Measurements from ENCODE around the gene PDE4A. TPM values are rescaled to one million over a fixed set of nuclear protein-coding genes. Genes with fewer than 3 reads are reported as not detected.
"Not testable (repeated sequence)": the region's sequence is repeated elsewhere in the genome, so short reads cannot be mapped to it uniquely, and the experiment has no call there.

PDE4A gene
- total and polyA plus RNA-seq, 8 donors = 2.3 to 30.7 (median 10.0) TPM

DNA sequence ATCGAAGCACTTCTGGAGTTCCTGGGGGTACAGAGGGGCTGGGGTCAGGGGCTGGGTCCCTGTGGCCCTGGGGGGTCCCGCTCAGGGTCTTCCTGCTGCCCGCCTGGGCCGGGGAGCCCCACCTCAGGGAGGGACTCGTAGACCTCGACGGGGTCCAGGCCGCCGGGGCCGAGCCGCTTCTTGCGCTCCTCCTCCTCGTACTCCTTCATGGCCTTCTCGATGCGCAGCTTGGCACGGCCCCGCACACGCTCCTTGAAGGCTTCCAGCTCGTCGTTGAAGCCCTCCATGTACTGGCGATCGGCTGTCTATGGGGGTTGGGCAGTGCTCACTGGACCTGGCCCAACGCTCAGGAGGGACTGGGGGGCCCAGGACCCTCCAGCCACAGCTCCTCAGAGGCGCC is 27.2 kb upstream of the PDE4A start:
- Histone ChIP-seq H3K27me3 (no peaks in the 10 kb centered on the region), H3K4me1 (peaks cover 5 to 16% (median 8%) of the 10 kb centered on the region in 4 donors), H3K27ac (no peak overlapping the region), H3K9me3 (no peaks in the 10 kb centered on the region), H3K36me3 (peaks cover 47 to 79% (median 64%) of the 10 kb centered on the region in 4 donors), H3K4me3 (no peak overlapping the region)
- intact Hi-C loops (cut with DNase I; ENCODE audit: low total_unique reads) = loop anchor here (5.0 to 10.0 kb wide), 2 partner anchors 126 to 458 kb away; partner anchors contain the start of gene OLFM2
- WGBS, 5 donors = 91 to 94% (median 94%) methylated on average over 15 to 24 of the region's 24 CpGs
- no peak for DNase-seq
- no peak for TF ChIP-seq EP300 (IDR thresholded peaks at IDR 0.05)
- TF ChIP-seq POLR2A (IDR thresholded peaks at IDR 0.05) = no peak
- TF ChIP-seq POLR2AphosphoS5 (IDR thresholded peaks at IDR 0.05) = no peak
- TF ChIP-seq, protein P1, sequence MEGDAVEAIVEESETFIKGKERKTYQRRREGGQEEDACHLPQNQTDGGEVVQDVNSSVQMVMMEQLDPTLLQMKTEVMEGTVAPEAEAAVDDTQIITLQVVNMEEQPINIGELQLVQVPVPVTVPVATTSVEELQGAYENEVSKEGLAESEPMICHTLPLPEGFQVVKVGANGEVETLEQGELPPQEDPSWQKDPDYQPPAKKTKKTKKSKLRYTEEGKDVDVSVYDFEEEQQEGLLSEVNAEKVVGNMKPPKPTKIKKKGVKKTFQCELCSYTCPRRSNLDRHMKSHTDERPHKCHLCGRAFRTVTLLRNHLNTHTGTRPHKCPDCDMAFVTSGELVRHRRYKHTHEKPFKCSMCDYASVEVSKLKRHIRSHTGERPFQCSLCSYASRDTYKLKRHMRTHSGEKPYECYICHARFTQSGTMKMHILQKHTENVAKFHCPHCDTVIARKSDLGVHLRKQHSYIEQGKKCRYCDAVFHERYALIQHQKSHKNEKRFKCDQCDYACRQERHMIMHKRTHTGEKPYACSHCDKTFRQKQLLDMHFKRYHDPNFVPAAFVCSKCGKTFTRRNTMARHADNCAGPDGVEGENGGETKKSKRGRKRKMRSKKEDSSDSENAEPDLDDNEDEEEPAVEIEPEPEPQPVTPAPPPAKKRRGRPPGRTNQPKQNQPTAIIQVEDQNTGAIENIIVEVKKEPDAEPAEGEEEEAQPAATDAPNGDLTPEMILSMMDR (IDR thresholded peaks at IDR 0.05) = no peak

DNA sequence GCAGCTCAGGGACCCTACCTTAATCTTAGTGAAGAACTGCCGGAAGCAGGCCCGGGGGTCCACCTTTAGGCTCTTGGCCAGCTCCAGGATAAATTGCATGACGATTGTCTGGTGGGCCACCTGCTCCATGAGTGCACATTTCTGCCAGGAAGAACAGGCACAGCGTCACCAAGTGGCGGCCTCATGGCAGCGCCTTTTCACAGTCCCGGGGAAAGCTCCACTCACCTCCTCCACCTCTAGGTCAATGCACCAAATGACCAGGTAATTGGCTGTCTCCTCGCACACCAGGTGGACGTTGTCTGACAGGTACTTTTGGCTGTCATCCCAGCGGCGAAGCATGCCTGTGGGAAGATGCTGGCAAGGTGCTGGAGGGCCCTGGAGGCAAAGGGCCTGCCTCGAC is 25.3 kb upstream of the PDE4A start:
- Histone ChIP-seq H3K4me1 (peaks cover 2 to 23% (median 6%) of the 10 kb centered on the region in 4 donors), H3K4me3 (no peak overlapping the region), H3K36me3 (peaks cover 47 to 90% (median 70%) of the 10 kb centered on the region in 4 donors), H3K27me3 (no peaks in the 10 kb centered on the region), H3K9me3 (no peaks in the 10 kb centered on the region), H3K27ac (no peak overlapping the region)
- DNase-seq = no peak
- WGBS, 5 donors = 86 to 94% (median 90%) methylated on average over 9 to 12 of the region's 12 CpGs
- intact Hi-C loops (cut with DNase I; ENCODE audit: low total_unique reads) = loop anchor here (10.0 kb wide), 1 partner anchor 460 kb away; the partner anchor contains the start of gene OLFM2
- no peak for TF ChIP-seq POLR2AphosphoS5 (IDR thresholded peaks at IDR 0.05)
- no peak for TF ChIP-seq POLR2A (IDR thresholded peaks at IDR 0.05)
- no peak for TF ChIP-seq EP300 (IDR thresholded peaks at IDR 0.05)
- TF ChIP-seq, protein P1 (IDR thresholded peaks at IDR 0.05) = no peak

- intact Hi-C loops (cut with DNase I; ENCODE audit: low total_unique reads) = loop anchor here (10.0 kb wide), 1 partner anchor 461 kb away; the partner anchor contains the start of gene OLFM2
- DNase-seq = no peak
- Histone ChIP-seq H3K4me3 (no peak overlapping the region), H3K27me3 (no peaks in the 10 kb centered on the region), H3K36me3 (peaks cover 47 to 85% (median 71%) of the 10 kb centered on the region in 4 donors), H3K9me3 (no peaks in the 10 kb centered on the region), H3K4me1 (peaks cover 5 to 27% (median 10%) of the 10 kb centered on the region in 4 donors), H3K27ac (no peak overlapping the region)
- WGBS, 5 donors = 91 to 96% (median 94%) methylated on average over 24 to 26 of the region's 26 CpGs
- no peak for TF ChIP-seq EP300 (IDR thresholded peaks at IDR 0.05)
- TF ChIP-seq POLR2AphosphoS5 (IDR thresholded peaks at IDR 0.05) = no peak
These were observed 24.9 kb upstream of the PDE4A start for GRCh38 chr19:10395436-10395835.

- Histone ChIP-seq H3K4me1 (peaks cover 10 to 32% (median 15%) of the 10 kb centered on the region in 4 donors), H3K36me3 (peaks cover 45 to 80% (median 69%) of the 10 kb centered on the region in 4 donors), H3K27ac (no peak overlapping the region), H3K27me3 (no peaks in the 10 kb centered on the region), H3K9me3 (no peaks in the 10 kb centered on the region), H3K4me3 (no peak overlapping the region)
- TF ChIP-seq, protein P1 (IDR thresholded peaks at IDR 0.05) = no peak
- TF ChIP-seq EP300 (IDR thresholded peaks at IDR 0.05) = no peak
- TF ChIP-seq POLR2A (IDR thresholded peaks at IDR 0.05) = no peak
- TF ChIP-seq POLR2AphosphoS5 (IDR thresholded peaks at IDR 0.05) = no peak
- intact Hi-C loops (cut with DNase I; ENCODE audit: low total_unique reads) = loop anchor here (10.0 kb wide), 1 partner anchor 461 kb away; the partner anchor contains the start of gene OLFM2
- no peak for DNase-seq
- WGBS, 5 donors = 61 to 76% (median 69%) methylated on average over 24 of the region's 24 CpGs
These were observed 24.4 kb upstream of the PDE4A start for GRCh38 chr19:10395917-10396316.

GRCh38 chr19:10398819-10399218 is 21.5 kb upstream of the PDE4A start:
- Histone ChIP-seq H3K27ac (no peak overlapping the region), H3K27me3 (no peaks in the 10 kb centered on the region), H3K36me3 (peaks cover 20 to 51% (median 40%) of the 10 kb centered on the region in 4 donors), H3K4me3 (no peak overlapping the region), H3K9me3 (no peaks in the 10 kb centered on the region), H3K4me1 (peaks cover 25 to 54% (median 38%) of the 10 kb centered on the region in 4 donors)
- TF ChIP-seq, protein P1 (IDR thresholded peaks at IDR 0.05) = no peak
- TF ChIP-seq POLR2A (IDR thresholded peaks at IDR 0.05) = no peak
- TF ChIP-seq EP300 (IDR thresholded peaks at IDR 0.05) = no peak
- TF ChIP-seq POLR2AphosphoS5 (IDR thresholded peaks at IDR 0.05) = no peak
- no peak for DNase-seq
- WGBS, 5 donors = 74 to 83% (median 82%) methylated on average over 9 of the region's 9 CpGs
- intact Hi-C loops (cut with DNase I; ENCODE audit: low total_unique reads) = loop anchor here (10.0 kb wide), 1 partner anchor 464 kb away; the partner anchor contains the start of gene OLFM2

- 87 to 96% (median 94%) methylated on average over 8 of the region's 8 CpGs for WGBS, 5 donors
- H3K27ac ChIP-seq, DNase-seq, H3K4me3 ChIP-seq, H3K27me3 ChIP-seq, H3K9me3 ChIP-seq: not testable (repeated sequence)
- H3K36me3 ChIP-seq = peaks cover 14 to 46% (median 35%) of the 10 kb centered on the region in 4 donors
- peaks cover 28 to 59% (median 42%) of the 10 kb centered on the region in 4 donors for H3K4me1 ChIP-seq
- intact Hi-C loops (cut with DNase I; ENCODE audit: low total_unique reads) = loop anchor here (10.0 kb wide), 1 partner anchor 465 kb away; the partner anchor contains the start of gene OLFM2
These were observed 21.0 kb upstream of the PDE4A start for GRCh38 chr19:10399340-10399739.
